T-helper 1 cell treated with Interleukin-12 subunit alpha and Interleukin-12 subunit beta and Interleukin-4 antibody, amounts not matched to agents 30 μg/mL and 1 μg/mL, for 36 hours (primary cell): Measurements from ENCODE around the gene TMEM179.

Experiments
- H3K27ac Mint-ChIP-seq: one replicate; pipeline ENCODE4 v1.8.0; 2021; ENCODE audit warnings: mild to moderate bottlenecking, mixed read lengths
- H3K27me3 Mint-ChIP-seq: one replicate; pipeline ENCODE4 v1.8.0; 2021; ENCODE audit warnings: low read depth, mixed read lengths
- H3K36me3 Mint-ChIP-seq: one replicate; pipeline ENCODE4 v1.8.0; 2021; ENCODE audit warnings: low read depth, mixed read lengths
- H3K4me1 Mint-ChIP-seq: one replicate; pipeline ENCODE4 v1.8.0; 2021; ENCODE audit warnings: low read depth, mixed read lengths
- H3K4me3 Mint-ChIP-seq: one replicate; pipeline ENCODE4 v1.8.0; 2021; ENCODE audit warnings: mild to moderate bottlenecking, moderate library complexity, mixed read lengths
- H3K9me3 Mint-ChIP-seq: one replicate; pipeline ENCODE4 v1.8.0; 2021; ENCODE audit warnings: mixed read lengths

TMEM179 gene

GRCh38 chr14:104557766-104558165 is 46.8 kb downstream of the TMEM179 start:
- Mint-ChIP-seq H3K27ac (no peak overlapping the region), H3K4me3 (no peak overlapping the region), H3K4me1 (no peaks in the 10 kb centered on the region), H3K27me3 (no peaks in the 10 kb centered on the region), H3K36me3 (no peaks in the 10 kb centered on the region), H3K9me3 (no peaks in the 10 kb centered on the region)

GRCh38 chr14:104557086-104557485 is 47.5 kb downstream of the TMEM179 start:
- Mint-ChIP-seq H3K9me3 (no peaks in the 10 kb centered on the region), H3K27ac (no peak overlapping the region), H3K4me3 (no peak overlapping the region), H3K27me3 (no peaks in the 10 kb centered on the region), H3K4me1 (no peaks in the 10 kb centered on the region), H3K36me3 (no peaks in the 10 kb centered on the region)

GRCh38 chr14:104556256-104557021 is 48.1 kb downstream of the TMEM179 start:
- no peaks in the 10 kb centered on the region for H3K36me3 Mint-ChIP-seq
- no peak overlapping the region for H3K27ac Mint-ChIP-seq
- H3K9me3 Mint-ChIP-seq: no peaks in the 10 kb centered on the region
- no peaks in the 10 kb centered on the region for H3K4me1 Mint-ChIP-seq
- no peaks in the 10 kb centered on the region for H3K27me3 Mint-ChIP-seq
- H3K4me3 Mint-ChIP-seq: no peak overlapping the region

GRCh38 chr14:104555430-104556255 is 48.9 kb downstream of the TMEM179 start:
- Mint-ChIP-seq H3K4me1 (no peaks in the 10 kb centered on the region), H3K27ac (no peak overlapping the region), H3K36me3 (no peaks in the 10 kb centered on the region), H3K4me3 (no peak overlapping the region), H3K9me3 (no peaks in the 10 kb centered on the region), H3K27me3 (no peaks in the 10 kb centered on the region)

- Mint-ChIP-seq H3K4me1 (no peaks in the 10 kb centered on the region), H3K27ac (no peak overlapping the region), H3K36me3 (no peaks in the 10 kb centered on the region)
These were observed 49.8 kb downstream of the TMEM179 start for GRCh38 chr14:104554608-104555429.

GRCh38 chr14:104554088-104554607 is 50.4 kb downstream of the TMEM179 start:
- no peaks in the 10 kb centered on the region for H3K36me3 Mint-ChIP-seq

More at GRCh38 chr14:104554608-104555429, 49.8 kb downstream of the TMEM179 start:
- H3K4me3 Mint-ChIP-seq: no peak overlapping the region
- H3K27me3 Mint-ChIP-seq: no peaks in the 10 kb centered on the region
- no peaks in the 10 kb centered on the region for H3K9me3 Mint-ChIP-seq

GRCh38 chr14:104553166-104554087 is 51.1 kb downstream of the TMEM179 start:
- Mint-ChIP-seq H3K9me3 (no peaks in the 10 kb centered on the region), H3K4me3 (no peak overlapping the region), H3K27me3 (no peaks in the 10 kb centered on the region), H3K27ac (no peak overlapping the region), H3K36me3 (no peaks in the 10 kb centered on the region), H3K4me1 (no peaks in the 10 kb centered on the region)

More at GRCh38 chr14:104554088-104554607, 50.4 kb downstream of the TMEM179 start:
- Mint-ChIP-seq H3K27ac (no peak overlapping the region), H3K4me1 (no peaks in the 10 kb centered on the region), H3K9me3 (no peaks in the 10 kb centered on the region), H3K27me3 (no peaks in the 10 kb centered on the region), H3K4me3 (no peak overlapping the region)

GRCh38 chr14:104552738-104553125 is 51.8 kb downstream of the TMEM179 start:
- Mint-ChIP-seq H3K36me3 (no peaks in the 10 kb centered on the region), H3K4me1 (no peaks in the 10 kb centered on the region), H3K27ac (no peak overlapping the region), H3K9me3 (no peaks in the 10 kb centered on the region), H3K4me3 (no peak overlapping the region), H3K27me3 (no peaks in the 10 kb centered on the region)

GRCh38 chr14:104551851-104552737 is 52.5 kb downstream of the TMEM179 start:
- Mint-ChIP-seq H3K27ac (no peak overlapping the region), H3K4me1 (no peaks in the 10 kb centered on the region), H3K9me3 (no peaks in the 10 kb centered on the region), H3K27me3 (no peaks in the 10 kb centered on the region), H3K4me3 (no peak overlapping the region), H3K36me3 (no peaks in the 10 kb centered on the region)

GRCh38 chr14:104550861-104551728 is 53.5 kb downstream of the TMEM179 start:
- no peaks in the 10 kb centered on the region for H3K36me3 Mint-ChIP-seq
- no peaks in the 10 kb centered on the region for H3K27me3 Mint-ChIP-seq
- no peaks in the 10 kb centered on the region for H3K4me1 Mint-ChIP-seq
- H3K27ac Mint-ChIP-seq: no peak overlapping the region
- no peaks in the 10 kb centered on the region for H3K9me3 Mint-ChIP-seq
- no peak overlapping the region for H3K4me3 Mint-ChIP-seq

- Mint-ChIP-seq H3K27me3 (no peaks in the 10 kb centered on the region), H3K9me3 (no peaks in the 10 kb centered on the region), H3K4me1 (no peaks in the 10 kb centered on the region), H3K4me3 (no peak overlapping the region), H3K36me3 (no peaks in the 10 kb centered on the region), H3K27ac (no peak overlapping the region)
These were observed 54.2 kb downstream of the TMEM179 start for GRCh38 chr14:104550340-104550860.
